Measurements from ENCODE around the gene UNC13C.
A peak's percentile ranks its signal among the peaks of the same experiment; 100 is the strongest.

Gene UNC13C

GRCh38 chr15:54120949-54121463 is 142.8 kb downstream of the UNC13C start:
- DNase-seq = no peak

- DNase-seq = no peak
These were observed 149.3 kb downstream of the UNC13C start for GRCh38 chr15:54127574-54127973.

- no peak for DNase-seq
These were observed 153.2 kb downstream of the UNC13C start for GRCh38 chr15:54131410-54131809.

GRCh38 chr15:54149115-54149531 is 170.9 kb downstream of the UNC13C start:
- no peak for DNase-seq

GRCh38 chr15:54150255-54150654 is 172.0 kb downstream of the UNC13C start:
- peak; percentile 69 for DNase-seq

GRCh38 chr15:54159012-54159411 is 180.8 kb downstream of the UNC13C start:
- no peak for DNase-seq

- no peak for DNase-seq
These were observed 209.1 kb downstream of the UNC13C start for GRCh38 chr15:54187325-54187724.

- DNase-seq = no peak
These were observed 219.8 kb downstream of the UNC13C start for GRCh38 chr15:54197995-54198394.

GRCh38 chr15:54206586-54207321 is 228.5 kb downstream of the UNC13C start:
- no peak for DNase-seq

- no peak for DNase-seq
These were observed 230.5 kb downstream of the UNC13C start for GRCh38 chr15:54208786-54209185.

GRCh38 chr15:54212635-54213034 is 234.4 kb downstream of the UNC13C start:
- no peak for DNase-seq

- DNase-seq = no peak
These were observed 248.2 kb downstream of the UNC13C start for GRCh38 chr15:54226455-54226854.

GRCh38 chr15:54227569-54227968 is 249.3 kb downstream of the UNC13C start:
- no peak for DNase-seq

GRCh38 chr15:54250326-54250725 is 272.1 kb downstream of the UNC13C start:
- DNase-seq = no peak

GRCh38 chr15:54256190-54256589 is 277.9 kb downstream of the UNC13C start:
- DNase-seq = no peak

- DNase-seq = no peak
These were observed 295.7 kb downstream of the UNC13C start for GRCh38 chr15:54273928-54274327.

GRCh38 chr15:54277834-54278233 is 299.6 kb downstream of the UNC13C start:
- DNase-seq = no peak

- DNase-seq = no peak
These were observed 302.5 kb downstream of the UNC13C start for GRCh38 chr15:54280726-54281125.

- no peak for DNase-seq
These were observed 304.1 kb downstream of the UNC13C start for GRCh38 chr15:54282228-54282836.

GRCh38 chr15:54288049-54288448 is 309.8 kb downstream of the UNC13C start:
- DNase-seq = no peak

- DNase-seq = no peak
These were observed 311.4 kb downstream of the UNC13C start for GRCh38 chr15:54289590-54290136.

GRCh38 chr15:54298396-54298795 is 320.2 kb downstream of the UNC13C start:
- DNase-seq = no peak

- no peak for DNase-seq
These were observed 326.1 kb downstream of the UNC13C start for GRCh38 chr15:54304321-54304720.

- no peak for DNase-seq
These were observed 326.9 kb downstream of the UNC13C start for GRCh38 chr15:54305138-54305537.
